Measurements from ENCODE around the gene COA8. TPM values are rescaled to one million over a fixed set of nuclear protein-coding genes. Genes with fewer than 3 reads are reported as not detected.

The COA8 gene
- total and polyA plus RNA-seq, 4 donors, result 27.6 to 71.7 (median 38.8) TPM

DNA sequence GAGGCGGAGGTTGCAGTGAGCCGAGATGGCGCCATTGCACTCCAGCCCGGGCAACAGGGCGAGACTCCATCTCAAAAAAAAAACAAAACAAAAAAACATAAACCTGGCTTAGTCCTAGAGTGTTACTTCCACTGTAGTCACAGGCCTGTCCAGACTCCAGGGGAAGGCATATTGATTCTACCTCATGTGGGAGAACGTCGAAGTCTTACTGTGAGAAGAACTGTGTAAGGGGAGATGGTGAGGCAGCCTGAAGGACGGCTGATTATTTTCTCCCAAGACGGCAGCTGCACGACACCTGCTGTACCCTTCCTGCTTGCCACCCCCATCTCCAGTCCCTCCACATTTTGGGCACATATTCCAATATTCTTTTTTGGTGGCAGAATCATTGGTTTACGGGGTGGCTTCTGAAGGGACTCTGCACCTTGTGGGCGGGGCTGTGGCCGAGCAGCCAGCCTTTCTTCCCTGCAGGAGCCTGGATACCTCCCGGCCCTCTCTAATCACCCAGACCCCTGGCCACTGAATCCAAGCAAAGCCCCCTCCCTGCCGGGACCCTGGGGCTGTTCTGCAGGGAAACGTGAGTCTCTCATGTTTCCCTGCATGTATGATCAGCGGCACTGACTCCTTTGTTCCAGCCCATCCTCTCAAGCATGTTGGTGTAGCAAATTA is 54.0 kb downstream of the COA8 start:
- WGBS, 2 donors, result 74 to 76% methylated on average over 17 of the region's 17 CpGs
- no peaks in the 10 kb centered on the region for H3K9me3 ChIP-seq (ENCODE audit: control insufficient read depth, low read length)

GRCh38 chr14:103619057-103619456 is 56.3 kb downstream of the COA8 start:
- Histone ChIP-seq H3K9me3 (ENCODE audit: control insufficient read depth, low read length) (no peaks in the 10 kb centered on the region), H3K27ac (ENCODE audit: low read depth in 1 of 2, low read length in 2 of 2) (no peak overlapping the region), H3K36me3 (ENCODE audit: control insufficient read depth in 1 of 2, insufficient read depth in 2 of 2, low read length in 1 of 2) (no peaks in the 10 kb centered on the region), H3K27me3 (ENCODE audit: control insufficient read depth in 1 of 2, insufficient read depth in 2 of 2, low read length in 1 of 2) (no peaks in the 10 kb centered on the region), H3K4me1 (ENCODE audit: control insufficient read depth in 1 of 2, insufficient read depth in 2 of 2, low read length in 2 of 2) (no peaks in the 10 kb centered on the region), H3K4me3 (ENCODE audit: low read length in 2 of 2) (no peak overlapping the region)
- ATAC-seq (ENCODE audit: low FRiP score) (no peak), DNase-seq (no peak)
- 59 to 67% methylated on average over 5 of the region's 5 CpGs for WGBS, 2 donors
- intact Hi-C loops (cut with DNase I), result no loop called here

More for the DNA sequence above, 54.0 kb downstream of the COA8 start:
- no peaks in the 10 kb centered on the region for H3K36me3 ChIP-seq (ENCODE audit: control insufficient read depth in 1 of 2, insufficient read depth in 2 of 2, low read length in 1 of 2)
- ATAC-seq (ENCODE audit: low FRiP score) (no peak), DNase-seq (no peak)
- H3K4me3 ChIP-seq (ENCODE audit: low read length in 2 of 2), result no peak overlapping the region
- H3K4me1 ChIP-seq (ENCODE audit: control insufficient read depth in 1 of 2, insufficient read depth in 2 of 2, low read length in 2 of 2), result no peaks in the 10 kb centered on the region
- intact Hi-C loops (cut with DNase I), result no loop called here
- no peak overlapping the region for H3K27ac ChIP-seq (ENCODE audit: low read depth in 1 of 2, low read length in 2 of 2)
- no peaks in the 10 kb centered on the region for H3K27me3 ChIP-seq (ENCODE audit: control insufficient read depth in 1 of 2, insufficient read depth in 2 of 2, low read length in 1 of 2)

- Histone ChIP-seq H3K27me3 (ENCODE audit: control insufficient read depth in 1 of 2, insufficient read depth in 2 of 2, low read length in 1 of 2) (no peaks in the 10 kb centered on the region), H3K36me3 (ENCODE audit: control insufficient read depth in 1 of 2, insufficient read depth in 2 of 2, low read length in 1 of 2) (no peaks in the 10 kb centered on the region), H3K9me3 (ENCODE audit: control insufficient read depth, low read length) (no peaks in the 10 kb centered on the region), H3K4me1 (ENCODE audit: control insufficient read depth in 1 of 2, insufficient read depth in 2 of 2, low read length in 2 of 2) (no peaks in the 10 kb centered on the region), H3K4me3 (ENCODE audit: low read length in 2 of 2) (no peak overlapping the region), H3K27ac (ENCODE audit: low read depth in 1 of 2, low read length in 2 of 2) (no peak overlapping the region)
- intact Hi-C loops (cut with DNase I), result no loop called here
- ATAC-seq (ENCODE audit: low FRiP score), result no peak
- WGBS, 2 donors, result 91 to 95% methylated on average over 5 of the region's 5 CpGs
- DNase-seq, result no peak
Measured at GRCh38 chr14:103621860-103622259, 59.1 kb downstream of the COA8 start.

DNA sequence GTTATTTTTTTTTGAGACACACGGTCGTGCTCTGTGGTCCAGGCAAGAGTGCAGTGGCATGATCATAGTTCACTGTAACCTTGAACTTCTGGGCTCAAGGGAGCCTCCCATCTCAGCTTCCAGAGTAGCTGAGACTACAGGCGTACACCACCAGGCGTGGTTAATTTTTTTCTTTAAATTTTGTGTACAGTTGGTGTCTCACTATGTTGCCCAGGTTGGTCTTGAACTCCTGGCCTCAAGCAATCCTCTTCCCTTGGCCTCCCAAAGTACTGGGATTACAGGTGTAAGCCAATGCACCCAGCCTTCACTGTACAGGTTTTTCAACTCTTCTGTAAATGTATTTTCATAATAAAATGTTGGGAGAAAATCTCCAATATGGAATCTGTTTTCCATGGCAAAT is 60.5 kb downstream of the COA8 start:
- no peak overlapping the region for H3K27ac ChIP-seq (ENCODE audit: low read depth in 1 of 2, low read length in 2 of 2)
- H3K27me3 ChIP-seq (ENCODE audit: control insufficient read depth in 1 of 2, insufficient read depth in 2 of 2, low read length in 1 of 2), result no peaks in the 10 kb centered on the region
- no peak for DNase-seq
- H3K4me3 ChIP-seq (ENCODE audit: low read length in 2 of 2), result no peak overlapping the region
- no peaks in the 10 kb centered on the region for H3K4me1 ChIP-seq (ENCODE audit: control insufficient read depth in 1 of 2, insufficient read depth in 2 of 2, low read length in 2 of 2)
- ATAC-seq (ENCODE audit: low FRiP score), result no peak
- H3K36me3 ChIP-seq (ENCODE audit: control insufficient read depth in 1 of 2, insufficient read depth in 2 of 2, low read length in 1 of 2), result no peaks in the 10 kb centered on the region
- H3K9me3 ChIP-seq (ENCODE audit: control insufficient read depth, low read length), result no peaks in the 10 kb centered on the region
- WGBS, 2 donors, result 69 to 76% methylated on average over 4 of the region's 4 CpGs
- intact Hi-C loops (cut with DNase I), result no loop called here

DNA sequence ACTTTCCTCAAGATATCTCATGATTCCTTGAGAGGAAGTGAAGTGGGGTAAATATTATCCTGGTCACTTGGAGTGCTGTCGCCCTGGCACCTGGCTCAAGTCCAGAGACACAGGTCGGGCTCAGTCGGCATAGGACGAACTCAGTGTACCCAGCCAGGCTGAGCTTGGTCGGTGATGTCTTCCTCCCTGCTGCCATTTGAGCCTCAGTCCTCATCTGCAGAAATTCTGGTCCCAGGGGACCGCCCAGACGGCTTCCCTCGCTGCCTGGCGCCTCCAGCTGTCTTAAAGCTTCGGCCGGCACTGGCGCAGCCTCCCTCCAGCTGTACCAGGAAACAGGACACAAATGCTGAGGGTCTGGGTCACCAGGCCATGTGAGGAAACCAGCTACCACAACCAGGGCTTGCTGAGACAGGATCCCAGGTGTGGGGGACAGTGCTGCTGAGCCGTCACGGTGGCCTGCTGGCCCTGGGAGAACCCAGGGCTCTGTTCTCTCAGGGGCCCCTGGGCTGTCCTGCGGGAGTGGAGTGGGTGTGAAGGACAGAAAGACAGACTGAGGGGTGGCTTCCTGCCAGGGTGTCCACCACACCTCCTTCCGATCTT is 61.2 kb downstream of the COA8 start:
- intact Hi-C loops (cut with DNase I), result no loop called here
- H3K4me3 ChIP-seq (ENCODE audit: low read length in 2 of 2), result no peak overlapping the region
- no peaks in the 10 kb centered on the region for H3K9me3 ChIP-seq (ENCODE audit: control insufficient read depth, low read length)
- no peaks in the 10 kb centered on the region for H3K27me3 ChIP-seq (ENCODE audit: control insufficient read depth in 1 of 2, insufficient read depth in 2 of 2, low read length in 1 of 2)
- H3K27ac ChIP-seq (ENCODE audit: low read depth in 1 of 2, low read length in 2 of 2), result no peak overlapping the region
- DNase-seq (peak in 1 of 2 donors; percentile 69), ATAC-seq (ENCODE audit: low FRiP score) (no peak)
- 39 to 41% methylated on average over 16 of the region's 16 CpGs for WGBS, 2 donors
- no peaks in the 10 kb centered on the region for H3K36me3 ChIP-seq (ENCODE audit: control insufficient read depth in 1 of 2, insufficient read depth in 2 of 2, low read length in 1 of 2)
- no peaks in the 10 kb centered on the region for H3K4me1 ChIP-seq (ENCODE audit: control insufficient read depth in 1 of 2, insufficient read depth in 2 of 2, low read length in 2 of 2)

- Histone ChIP-seq H3K4me3 (ENCODE audit: low read length in 2 of 2) (no peak overlapping the region), H3K4me1 (ENCODE audit: control insufficient read depth in 1 of 2, insufficient read depth in 2 of 2, low read length in 2 of 2) (no peaks in the 10 kb centered on the region), H3K27ac (ENCODE audit: low read depth in 1 of 2, low read length in 2 of 2) (peak overlapping the region in 1 of 2 donors; percentile 43), H3K36me3 (ENCODE audit: control insufficient read depth in 1 of 2, insufficient read depth in 2 of 2, low read length in 1 of 2) (no peaks in the 10 kb centered on the region), H3K9me3 (ENCODE audit: control insufficient read depth, low read length) (no peaks in the 10 kb centered on the region), H3K27me3 (ENCODE audit: control insufficient read depth in 1 of 2, insufficient read depth in 2 of 2, low read length in 1 of 2) (no peaks in the 10 kb centered on the region)
- WGBS, 2 donors, result 15 to 17% methylated on average over 10 of the region's 10 CpGs
- intact Hi-C loops (cut with DNase I), result loop anchor here in 1 of 2 donors (5.0 kb wide), 1 partner anchor 92 kb away; the partner anchor contains the start of genes XRCC3 and ZFYVE21
- peak; percentile 89 to 94 for DNase-seq
- ATAC-seq (ENCODE audit: low FRiP score), result peak; percentile 55
Measured at GRCh38 chr14:103624860-103625259, 62.1 kb downstream of the COA8 start.

DNA sequence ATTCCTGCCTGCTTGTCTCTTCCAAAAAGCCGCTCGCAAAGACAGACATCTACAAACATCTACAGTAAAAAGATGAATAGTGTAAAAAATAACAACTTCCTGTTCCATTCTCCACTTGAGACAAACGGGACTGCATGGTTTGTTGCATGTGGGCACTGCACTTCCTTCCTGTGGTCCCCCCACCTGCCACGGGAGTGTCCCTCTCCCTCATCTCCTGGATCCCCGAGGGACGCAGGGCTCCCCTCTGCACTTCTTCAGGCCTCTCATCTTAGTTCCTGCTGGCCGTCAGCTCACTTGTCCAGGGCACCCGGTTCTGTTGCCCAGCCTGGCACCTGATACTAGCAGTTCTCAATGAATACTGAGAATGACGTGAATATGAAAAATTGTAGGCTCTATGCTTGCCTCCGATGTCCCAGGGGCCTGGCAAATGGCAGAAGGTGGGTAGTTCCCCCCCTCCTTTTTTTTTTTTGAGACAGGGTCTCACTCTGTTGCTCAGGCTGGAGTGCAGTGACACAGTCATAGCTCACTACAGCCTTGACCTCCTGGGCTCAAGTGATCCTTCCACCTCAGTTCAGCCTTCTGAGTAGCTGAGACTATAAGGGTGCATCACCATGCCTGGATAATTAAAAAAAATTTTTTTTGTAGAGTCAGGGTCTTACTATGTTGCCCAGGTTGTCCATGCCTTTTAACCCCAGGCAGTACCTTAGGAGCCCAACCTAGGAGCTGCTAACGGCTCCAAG is 62.8 kb downstream of the COA8 start:
- H3K9me3 ChIP-seq (ENCODE audit: control insufficient read depth, low read length), result no peaks in the 10 kb centered on the region
- WGBS, 2 donors, result 61 to 66% methylated on average over 11 of the region's 11 CpGs
- intact Hi-C loops (cut with DNase I), result loop anchor here (2.0 to 5.0 kb wide), 2 partner anchors 65 to 92 kb away; partner anchors contain the start of genes XRCC3 (in 1 of the 2) and ZFYVE21 (in 1 of the 2)
- H3K27me3 ChIP-seq (ENCODE audit: control insufficient read depth in 1 of 2, insufficient read depth in 2 of 2, low read length in 1 of 2), result no peaks in the 10 kb centered on the region
- DNase-seq, result no peak
- no peaks in the 10 kb centered on the region for H3K36me3 ChIP-seq (ENCODE audit: control insufficient read depth in 1 of 2, insufficient read depth in 2 of 2, low read length in 1 of 2)
- H3K4me1 ChIP-seq (ENCODE audit: control insufficient read depth in 1 of 2, insufficient read depth in 2 of 2, low read length in 2 of 2), result no peaks in the 10 kb centered on the region
- no peak overlapping the region for H3K4me3 ChIP-seq (ENCODE audit: low read length in 2 of 2)
- no peak for ATAC-seq (ENCODE audit: low FRiP score)
- H3K27ac ChIP-seq (ENCODE audit: low read depth in 1 of 2, low read length in 2 of 2), result peak overlapping the region in 1 of 2 donors; percentile 43

DNA sequence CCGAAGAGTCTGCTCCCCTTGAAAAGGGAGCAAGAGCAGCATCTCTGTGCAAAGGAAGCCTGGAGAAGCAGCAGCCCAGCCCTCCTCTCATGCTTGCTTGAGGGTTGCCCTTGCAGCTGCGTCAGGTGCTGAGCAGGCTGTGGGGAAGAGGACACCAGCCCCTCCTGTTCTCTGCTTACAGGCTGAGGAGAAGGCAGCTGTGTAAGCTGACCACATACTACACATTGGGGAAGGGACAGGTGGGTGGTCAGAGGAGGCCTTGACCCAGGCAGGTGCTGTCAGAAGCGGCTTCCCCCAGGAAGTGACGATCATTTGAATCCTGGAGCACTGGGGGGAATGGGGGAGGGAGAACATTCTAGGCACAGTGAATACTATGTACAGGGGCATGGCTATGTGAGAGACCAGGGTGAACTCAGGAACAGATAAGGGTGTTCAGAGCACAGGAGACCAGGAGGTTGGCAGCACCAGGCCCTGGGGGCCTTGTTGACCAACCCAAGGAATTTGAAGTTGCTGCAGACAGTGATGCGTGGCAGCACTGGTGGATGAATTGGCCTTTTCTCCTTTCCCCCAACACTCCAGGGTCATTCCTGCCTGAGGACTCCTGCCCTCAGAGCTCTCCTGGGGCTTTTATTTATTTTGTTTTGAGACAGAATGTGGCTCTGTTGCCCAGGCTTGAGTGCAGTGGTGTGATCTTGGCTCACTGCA is 63.5 kb downstream of the COA8 start:
- no peaks in the 10 kb centered on the region for H3K36me3 ChIP-seq (ENCODE audit: control insufficient read depth in 1 of 2, insufficient read depth in 2 of 2, low read length in 1 of 2)
- H3K4me1 ChIP-seq (ENCODE audit: control insufficient read depth in 1 of 2, insufficient read depth in 2 of 2, low read length in 2 of 2), result no peaks in the 10 kb centered on the region
- 85 to 91% methylated on average over 5 of the region's 5 CpGs for WGBS, 2 donors
- peak overlapping the region in 1 of 2 donors; percentile 9 for H3K27ac ChIP-seq (ENCODE audit: low read depth in 1 of 2, low read length in 2 of 2)
- H3K9me3 ChIP-seq (ENCODE audit: control insufficient read depth, low read length), result no peaks in the 10 kb centered on the region
- H3K4me3 ChIP-seq (ENCODE audit: low read length in 2 of 2), result no peak overlapping the region
- no peak for ATAC-seq (ENCODE audit: low FRiP score)
- no peak for DNase-seq
- H3K27me3 ChIP-seq (ENCODE audit: control insufficient read depth in 1 of 2, insufficient read depth in 2 of 2, low read length in 1 of 2), result no peaks in the 10 kb centered on the region
- intact Hi-C loops (cut with DNase I), result loop anchor here (2.0 to 5.0 kb wide), 2 partner anchors 65 to 91 kb away; partner anchors contain the start of genes XRCC3 (in 1 of the 2) and ZFYVE21 (in 1 of the 2)

Data from aorta (tissue), 5 donors.